ENCODE measurements around the gene SEC24C.
"Not testable (repeated sequence)": the region's sequence is repeated elsewhere in the genome, so short reads cannot be mapped to it uniquely, and the experiment has no call there.

GRCh38 chr10:73706488-73706887 lies 37.7 kb upstream of the SEC24C start:
- TF ChIP-seq CTCF, POLR2A (IDR thresholded peaks at IDR 0.05): not testable (repeated sequence)

All from right lobe of liver (tissue), 4 donors.